Measurements from ENCODE around the gene NT5C1A. TPM values are rescaled to one million over a fixed set of nuclear protein-coding genes. Genes with fewer than 3 reads are reported as not detected.

NT5C1A gene
- total and polyA plus RNA-seq, 2 donors (not counting 1 experiment from before 2014, with no cell fraction given), result not detected

GRCh38 chr1:39640861-39641260, 31.0 kb downstream of the NT5C1A start:
- H3K27me3 Mint-ChIP-seq, result peaks cover 42% of the 10 kb centered on the region

More at GRCh38 chr1:39640861-39641260, 31.0 kb downstream of the NT5C1A start:
- 98% methylated on average over 6 of the region's 8 CpGs for WGBS (ENCODE audit: insufficient coverage)
- no peaks in the 10 kb centered on the region for H3K79me2 ChIP-seq (ENCODE audit: control insufficient read depth, insufficient read depth, low read length)
- H3K36me3 ChIP-seq (replicated peaks in 1 of 2; ENCODE audit: control extremely low read depth in 1 of 2, control insufficient read depth in 1 of 2, extremely low read depth in 1 of 2, insufficient read depth in 2 of 2, low read length in 1 of 2), result no peaks in the 10 kb centered on the region
- TF ChIP-seq CTCF (IDR thresholded peaks at IDR 0.05) (no peak), EZH2 (IDR thresholded peaks at IDR 0.05; ENCODE audit: borderline replicate concordance, insufficient read depth, low read depth, low read length, poor library complexity, severe bottlenecking) (no peak)
- ChIA-PET POLR2A (no interaction called here), CTCF (interaction anchor here (0.8 to 1.0 kb wide), 2 partner anchors 10 to 30 kb away, joined by 3 read pairs; no protein-coding TSS in a partner anchor)
- H3K4me1 ChIP-seq (ENCODE audit: control insufficient read depth in 2 of 2, insufficient read depth in 2 of 2, low read length in 2 of 2), result peaks cover 6 to 9% of the 10 kb centered on the region in 2 donors
- intact Hi-C loops (cut with micrococcal nuclease), result no loop called here
- H3K4me3 Mint-ChIP-seq, result peak overlapping the region; percentile 11
- H3K27ac ChIP-seq (ENCODE audit: low read length in 2 of 2), result no peak overlapping the region
- H3K4me1 Mint-ChIP-seq, result peaks cover 4% of the 10 kb centered on the region
- peaks cover 0 to 8% (median 0%) of the 10 kb centered on the region in 3 donors for H3K9me3 ChIP-seq (ENCODE audit: control extremely low read depth in 1 of 3, control insufficient read depth in 2 of 3, insufficient read depth in 1 of 3, low read length in 2 of 3)
- no peak overlapping the region for H2AFZ ChIP-seq (ENCODE audit: insufficient read depth, low read depth, low read length, poor library complexity, severe bottlenecking)
- H3K9ac ChIP-seq (ENCODE audit: low read length), result no peak overlapping the region
- no peak overlapping the region for H3K4me3 ChIP-seq (ENCODE audit: control extremely low read depth in 1 of 5, extremely low read depth in 1 of 5, insufficient read depth in 1 of 5, low read depth in 2 of 5, low read length in 4 of 5)
- DNase-seq (no peak), ATAC-seq (ENCODE audit: low read depth) (no peak)
- no peak overlapping the region for H3K4me2 ChIP-seq (replicated peaks; ENCODE audit: low read depth, low read length, poor library complexity, severe bottlenecking)
- H3K27ac Mint-ChIP-seq, result no peak overlapping the region
- no peaks in the 10 kb centered on the region for H4K20me1 ChIP-seq (ENCODE audit: control insufficient read depth, insufficient read depth, low read length, poor library complexity, severe bottlenecking)
- no peaks in the 10 kb centered on the region for H3K9me3 Mint-ChIP-seq (ENCODE audit: insufficient read depth)
- peaks cover 0 to 40% (median 19%) of the 10 kb centered on the region in 4 experiments for H3K27me3 ChIP-seq (replicated peaks in 1 of 4; ENCODE audit: control extremely low read depth in 1 of 4, control insufficient read depth in 3 of 4, insufficient read depth in 4 of 4, low read length in 3 of 4)
